GM23338 (cell line): ENCODE results near the gene MDN1. TPM values are rescaled to one million over a fixed set of nuclear protein-coding genes. Genes with fewer than 3 reads are reported as not detected.

ENCODE experiments used
- ATAC-seq: fragments of 200-7000 bp; cut with Tn5 transposase; 3 replicates; pipeline ENCODE4 v1.9.1; 2020
- DNase-seq: peaks from one replicate; pipeline ENCODE4 v3.0.0-alpha.2; 2015; ENCODE audit warnings: low spot score
- H2AFZ ChIP-seq: fragments of 200-600 bp; sonication (generic); 2 replicates; pipeline ENCODE4 v1.8.0; 2016; ENCODE audit warnings: antibody characterized with exemption, mild to moderate bottlenecking, moderate library complexity
- H3F3A ChIP-seq: fragments of 200-600 bp; sonication (generic); replicated peaks from 2 replicates; pipeline ENCODE4 v1.8.0; 2017; ENCODE audit warnings: antibody characterized with exemption, mixed run types, low read depth
- H3K27ac ChIP-seq: fragments of 200-600 bp; sonication (generic); 2 replicates; pipeline ENCODE4 v1.6.1; 2016; ENCODE audit warnings: low read depth
- H3K27me3 ChIP-seq: fragments of 200-600 bp; sonication (generic); 2 replicates; pipeline ENCODE4 v1.8.0; 2016; ENCODE audit warnings: mild to moderate bottlenecking, mixed run types, moderate library complexity; ENCODE audit not compliant: insufficient read depth
- H3K36me3 ChIP-seq: fragments of 200-600 bp; sonication (generic); 2 replicates; pipeline ENCODE4 v1.8.0; 2016; ENCODE audit warnings: mild to moderate bottlenecking; ENCODE audit not compliant: insufficient read depth
- H3K4me1 ChIP-seq: fragments of 200-600 bp; sonication (generic); 2 replicates; pipeline ENCODE4 v1.8.0; 2016; ENCODE audit warnings: mild to moderate bottlenecking, moderate library complexity; ENCODE audit not compliant: insufficient read depth
- H3K4me2 ChIP-seq: fragments of 200-600 bp; sonication (generic); 2 replicates; pipeline ENCODE4 v1.7.1; 2017; ENCODE audit warnings: mixed run types
- H3K4me3 ChIP-seq: fragments of 200-600 bp; sonication (generic); 2 replicates; pipeline ENCODE4 v1.6.1; 2016; ENCODE audit warnings: mixed run types
- H3K79me2 ChIP-seq: fragments of 200-600 bp; sonication (generic); replicated peaks from 2 replicates; pipeline ENCODE4 v1.8.0; 2017; ENCODE audit warnings: mild to moderate bottlenecking; ENCODE audit not compliant: insufficient read depth
- H3K9me2 ChIP-seq: fragments of 200-600 bp; sonication (generic); 2 replicates; pipeline ENCODE4 v1.8.0; 2017; ENCODE audit not compliant: insufficient read depth
- H4K20me1 ChIP-seq: fragments of 200-600 bp; sonication (generic); replicated peaks from 2 replicates; pipeline ENCODE4 v1.8.0; 2017; ENCODE audit warnings: mild to moderate bottlenecking; ENCODE audit not compliant: insufficient read depth
- H3K27ac Mint-ChIP-seq: 2 replicates; pipeline ENCODE4 v1.8.0; 2020; ENCODE audit warnings: inconsistent platforms, mild to moderate bottlenecking, moderate library complexity, mixed read lengths
- H3K27me3 Mint-ChIP-seq: 3 replicates; pipeline ENCODE4 v1.8.0; 2022; ENCODE audit warnings: low read depth, mild to moderate bottlenecking, moderate library complexity, mixed read lengths, inconsistent platforms; ENCODE audit not compliant: insufficient read depth, poor library complexity
- H3K36me3 Mint-ChIP-seq: 3 replicates; pipeline ENCODE4 v1.8.0; 2021; ENCODE audit warnings: low read depth, mild to moderate bottlenecking, inconsistent platforms, moderate library complexity, mixed read lengths
- H3K4me1 Mint-ChIP-seq: 3 replicates; pipeline ENCODE4 v1.8.0; 2020; ENCODE audit warnings: mild to moderate bottlenecking, inconsistent platforms, mixed read lengths
- H3K4me3 Mint-ChIP-seq: 3 replicates; pipeline ENCODE4 v1.8.0; 2021; ENCODE audit warnings: moderate library complexity, mild to moderate bottlenecking, inconsistent platforms, mixed read lengths
- H3K9me3 Mint-ChIP-seq: 3 replicates; pipeline ENCODE4 v1.8.0; 2020; ENCODE audit warnings: moderate library complexity, mild to moderate bottlenecking, inconsistent platforms, mixed read lengths
- ETS1 ChIP-seq: IDR thresholded peaks from 2 replicates; pipeline ENCODE4 v1.6.1; 2016; ENCODE audit warnings: antibody characterized with exemption
- EZH2 ChIP-seq: fragments of 200-600 bp; sonication (generic); IDR thresholded peaks from one replicate; pipeline ENCODE4 v1.8.0; 2017; ENCODE audit warnings: antibody characterized with exemption, mild to moderate bottlenecking, low read depth; ENCODE audit not compliant: unreplicated experiment
- EZH2phosphoT487 ChIP-seq: fragments of 200-600 bp; sonication (generic); IDR thresholded peaks from one replicate; pipeline ENCODE4 v1.8.1; 2018; ENCODE audit warnings: antibody characterized with exemption; ENCODE audit not compliant: unreplicated experiment
- STAT1 ChIP-seq: IDR thresholded peaks from one replicate; pipeline ENCODE4 v1.6.1; 2016; ENCODE audit warnings: antibody characterized with exemption; ENCODE audit not compliant: unreplicated experiment
- ZNF114 ChIP-seq: fragments of 250-450 bp; sonication (Bioruptor Pico); IDR thresholded peaks from 2 replicates; pipeline ENCODE4 v1.5.0; 2020; ENCODE audit warnings: mild to moderate bottlenecking, moderate library complexity
- polyA plus RNA-seq: library from polyadenylated mRNA; unstranded; fragments of >200 nt; fragmentation: Nextera tagmentation; extraction: Ambion mirVana; gene quantifications from 2 replicates; pipeline ENCODE4 v1.2.1, GENCODE V29; 2016
- total RNA-seq: library from RNA; depleted of rRNA; stranded (reverse); fragments of >200 nt; shearing (Covaris generic); gene quantifications from 2 replicates; pipeline ENCODE4 v1.2.3, GENCODE V29; 2014
- TF ChIP-seq, protein P1 (sequence below): IDR thresholded peaks from one replicate; pipeline ENCODE4 v1.6.1; 2018; ENCODE audit warnings: antibody characterized with exemption; ENCODE audit not compliant: unreplicated experiment
- TF ChIP-seq, protein P2 (sequence below): fragments of 250-450 bp; sonication (Bioruptor Pico); IDR thresholded peaks from 2 replicates; pipeline ENCODE4 v1.5.0; 2020; ENCODE audit warnings: mild to moderate bottlenecking, moderate library complexity

The MDN1 gene
- total and polyA plus RNA-seq, 2 experiments from 2014 or later = 165 to 217 TPM

GRCh38 chr6:89679215-89680120 is 140.1 kb downstream of the MDN1 start:
- H3K9me3 Mint-ChIP-seq = no peaks in the 10 kb centered on the region
- Histone ChIP-seq H3K4me3 (no peak overlapping the region), H2AFZ (no peak overlapping the region), H3K36me3 (peaks cover 92% of the 10 kb centered on the region), H3K9me2 (no peaks in the 10 kb centered on the region), H3K4me2 (peak overlapping the region; percentile 50; the same call in 1 of the 2 replicates), H3K4me1 (peaks cover 22% of the 10 kb centered on the region), H3F3A (peaks cover 41% of the 10 kb centered on the region; the same call in 1 of the 2 replicates), H3K27me3 (no peaks in the 10 kb centered on the region), H3K27ac (peak overlapping the region; percentile 76), H4K20me1 (0 out of 2 replicates have a peak, but pooled peaks cover 3% of the 10 kb centered on the region), H3K79me2 (peaks cover 17% of the 10 kb centered on the region)
- TF ChIP-seq ETS1 = no peak
- TF ChIP-seq STAT1 = no peak
- no peak for TF ChIP-seq ZNF114 (CRISPR knock-in tag)
- no peak for TF ChIP-seq EZH2phosphoT487
- TF ChIP-seq, protein P1, sequence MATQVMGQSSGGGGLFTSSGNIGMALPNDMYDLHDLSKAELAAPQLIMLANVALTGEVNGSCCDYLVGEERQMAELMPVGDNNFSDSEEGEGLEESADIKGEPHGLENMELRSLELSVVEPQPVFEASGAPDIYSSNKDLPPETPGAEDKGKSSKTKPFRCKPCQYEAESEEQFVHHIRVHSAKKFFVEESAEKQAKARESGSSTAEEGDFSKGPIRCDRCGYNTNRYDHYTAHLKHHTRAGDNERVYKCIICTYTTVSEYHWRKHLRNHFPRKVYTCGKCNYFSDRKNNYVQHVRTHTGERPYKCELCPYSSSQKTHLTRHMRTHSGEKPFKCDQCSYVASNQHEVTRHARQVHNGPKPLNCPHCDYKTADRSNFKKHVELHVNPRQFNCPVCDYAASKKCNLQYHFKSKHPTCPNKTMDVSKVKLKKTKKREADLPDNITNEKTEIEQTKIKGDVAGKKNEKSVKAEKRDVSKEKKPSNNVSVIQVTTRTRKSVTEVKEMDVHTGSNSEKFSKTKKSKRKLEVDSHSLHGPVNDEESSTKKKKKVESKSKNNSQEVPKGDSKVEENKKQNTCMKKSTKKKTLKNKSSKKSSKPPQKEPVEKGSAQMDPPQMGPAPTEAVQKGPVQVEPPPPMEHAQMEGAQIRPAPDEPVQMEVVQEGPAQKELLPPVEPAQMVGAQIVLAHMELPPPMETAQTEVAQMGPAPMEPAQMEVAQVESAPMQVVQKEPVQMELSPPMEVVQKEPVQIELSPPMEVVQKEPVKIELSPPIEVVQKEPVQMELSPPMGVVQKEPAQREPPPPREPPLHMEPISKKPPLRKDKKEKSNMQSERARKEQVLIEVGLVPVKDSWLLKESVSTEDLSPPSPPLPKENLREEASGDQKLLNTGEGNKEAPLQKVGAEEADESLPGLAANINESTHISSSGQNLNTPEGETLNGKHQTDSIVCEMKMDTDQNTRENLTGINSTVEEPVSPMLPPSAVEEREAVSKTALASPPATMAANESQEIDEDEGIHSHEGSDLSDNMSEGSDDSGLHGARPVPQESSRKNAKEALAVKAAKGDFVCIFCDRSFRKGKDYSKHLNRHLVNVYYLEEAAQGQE = no peak
- TF ChIP-seq, protein P2, sequence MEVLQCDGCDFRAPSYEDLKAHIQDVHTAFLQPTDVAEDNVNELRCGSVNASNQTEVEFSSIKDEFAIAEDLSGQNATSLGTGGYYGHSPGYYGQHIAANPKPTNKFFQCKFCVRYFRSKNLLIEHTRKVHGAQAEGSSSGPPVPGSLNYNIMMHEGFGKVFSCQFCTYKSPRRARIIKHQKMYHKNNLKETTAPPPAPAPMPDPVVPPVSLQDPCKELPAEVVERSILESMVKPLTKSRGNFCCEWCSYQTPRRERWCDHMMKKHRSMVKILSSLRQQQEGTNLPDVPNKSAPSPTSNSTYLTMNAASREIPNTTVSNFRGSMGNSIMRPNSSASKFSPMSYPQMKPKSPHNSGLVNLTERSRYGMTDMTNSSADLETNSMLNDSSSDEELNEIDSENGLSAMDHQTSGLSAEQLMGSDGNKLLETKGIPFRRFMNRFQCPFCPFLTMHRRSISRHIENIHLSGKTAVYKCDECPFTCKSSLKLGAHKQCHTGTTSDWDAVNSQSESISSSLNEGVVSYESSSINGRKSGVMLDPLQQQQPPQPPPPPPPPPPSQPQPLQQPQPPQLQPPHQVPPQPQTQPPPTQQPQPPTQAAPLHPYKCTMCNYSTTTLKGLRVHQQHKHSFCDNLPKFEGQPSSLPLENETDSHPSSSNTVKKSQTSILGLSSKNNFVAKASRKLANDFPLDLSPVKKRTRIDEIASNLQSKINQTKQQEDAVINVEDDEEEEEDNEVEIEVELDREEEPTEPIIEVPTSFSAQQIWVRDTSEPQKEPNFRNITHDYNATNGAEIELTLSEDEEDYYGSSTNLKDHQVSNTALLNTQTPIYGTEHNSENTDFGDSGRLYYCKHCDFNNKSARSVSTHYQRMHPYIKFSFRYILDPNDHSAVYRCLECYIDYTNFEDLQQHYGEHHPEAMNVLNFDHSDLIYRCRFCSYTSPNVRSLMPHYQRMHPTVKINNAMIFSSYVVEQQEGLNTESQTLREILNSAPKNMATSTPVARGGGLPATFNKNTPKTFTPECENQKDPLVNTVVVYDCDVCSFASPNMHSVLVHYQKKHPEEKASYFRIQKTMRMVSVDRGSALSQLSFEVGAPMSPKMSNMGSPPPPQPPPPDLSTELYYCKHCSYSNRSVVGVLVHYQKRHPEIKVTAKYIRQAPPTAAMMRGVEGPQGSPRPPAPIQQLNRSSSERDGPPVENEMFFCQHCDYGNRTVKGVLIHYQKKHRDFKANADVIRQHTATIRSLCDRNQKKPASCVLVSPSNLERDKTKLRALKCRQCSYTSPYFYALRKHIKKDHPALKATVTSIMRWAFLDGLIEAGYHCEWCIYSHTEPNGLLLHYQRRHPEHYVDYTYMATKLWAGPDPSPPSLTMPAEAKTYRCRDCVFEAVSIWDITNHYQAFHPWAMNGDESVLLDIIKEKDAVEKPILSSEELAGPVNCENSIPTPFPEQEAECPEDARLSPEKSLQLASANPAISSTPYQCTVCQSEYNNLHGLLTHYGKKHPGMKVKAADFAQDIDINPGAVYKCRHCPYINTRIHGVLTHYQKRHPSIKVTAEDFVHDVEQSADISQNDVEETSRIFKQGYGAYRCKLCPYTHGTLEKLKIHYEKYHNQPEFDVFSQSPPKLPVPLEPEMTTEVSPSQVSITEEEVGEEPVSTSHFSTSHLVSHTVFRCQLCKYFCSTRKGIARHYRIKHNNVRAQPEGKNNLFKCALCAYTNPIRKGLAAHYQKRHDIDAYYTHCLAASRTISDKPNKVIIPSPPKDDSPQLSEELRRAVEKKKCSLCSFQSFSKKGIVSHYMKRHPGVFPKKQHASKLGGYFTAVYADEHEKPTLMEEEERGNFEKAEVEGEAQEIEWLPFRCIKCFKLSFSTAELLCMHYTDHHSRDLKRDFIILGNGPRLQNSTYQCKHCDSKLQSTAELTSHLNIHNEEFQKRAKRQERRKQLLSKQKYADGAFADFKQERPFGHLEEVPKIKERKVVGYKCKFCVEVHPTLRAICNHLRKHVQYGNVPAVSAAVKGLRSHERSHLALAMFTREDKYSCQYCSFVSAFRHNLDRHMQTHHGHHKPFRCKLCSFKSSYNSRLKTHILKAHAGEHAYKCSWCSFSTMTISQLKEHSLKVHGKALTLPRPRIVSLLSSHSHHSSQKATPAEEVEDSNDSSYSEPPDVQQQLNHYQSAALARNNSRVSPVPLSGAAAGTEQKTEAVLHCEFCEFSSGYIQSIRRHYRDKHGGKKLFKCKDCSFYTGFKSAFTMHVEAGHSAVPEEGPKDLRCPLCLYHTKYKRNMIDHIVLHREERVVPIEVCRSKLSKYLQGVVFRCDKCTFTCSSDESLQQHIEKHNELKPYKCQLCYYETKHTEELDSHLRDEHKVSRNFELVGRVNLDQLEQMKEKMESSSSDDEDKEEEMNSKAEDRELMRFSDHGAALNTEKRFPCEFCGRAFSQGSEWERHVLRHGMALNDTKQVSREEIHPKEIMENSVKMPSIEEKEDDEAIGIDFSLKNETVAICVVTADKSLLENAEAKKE = no peak
- TF ChIP-seq EZH2 = no peak
- peaks cover 6% of the 10 kb centered on the region for H3K27me3 Mint-ChIP-seq
- no peak overlapping the region; the same call in 2 of the 3 replicates for H3K4me3 Mint-ChIP-seq
- H3K36me3 Mint-ChIP-seq = peaks cover 98% of the 10 kb centered on the region
- DNase-seq = no peak
- peak overlapping the region; percentile 85 for H3K27ac Mint-ChIP-seq
- ATAC-seq = peak; percentile 83
- peaks cover 36% of the 10 kb centered on the region for H3K4me1 Mint-ChIP-seq
